CD4-positive, alpha-beta T cell treated with Interleukin-12 subunit alpha and Interleukin-12 subunit beta, for 1 hour (primary cell): ENCODE results near the gene HSF2BP.
"Not testable (repeated sequence)": the region's sequence is repeated elsewhere in the genome, so short reads cannot be mapped to it uniquely, and the experiment has no call there.

Experiments
- DNase-seq: peaks from one replicate; pipeline ENCODE4 v3.0.0-alpha.2; 2020

The HSF2BP gene

GRCh38 chr21:43513023-43513422, 146.3 kb downstream of the HSF2BP start:
- DNase-seq, result not testable (repeated sequence)

- not testable (repeated sequence) for DNase-seq
Measured at GRCh38 chr21:43511209-43511608, 148.1 kb downstream of the HSF2BP start.

- not testable (repeated sequence) for DNase-seq
Measured at GRCh38 chr21:43510669-43511068, 148.6 kb downstream of the HSF2BP start.

GRCh38 chr21:43503892-43504291, 155.4 kb downstream of the HSF2BP start:
- DNase-seq, result not testable (repeated sequence)

GRCh38 chr21:43503075-43503750, 156.1 kb downstream of the HSF2BP start:
- not testable (repeated sequence) for DNase-seq

GRCh38 chr21:43502407-43503071, 156.7 kb downstream of the HSF2BP start:
- not testable (repeated sequence) for DNase-seq

GRCh38 chr21:43498924-43499323, 160.4 kb downstream of the HSF2BP start:
- DNase-seq, result not testable (repeated sequence)

GRCh38 chr21:43498065-43498464, 161.2 kb downstream of the HSF2BP start:
- DNase-seq, result not testable (repeated sequence)

GRCh38 chr21:43494279-43495012, 164.8 kb downstream of the HSF2BP start:
- DNase-seq, result not testable (repeated sequence)

GRCh38 chr21:43493471-43493870, 165.8 kb downstream of the HSF2BP start:
- DNase-seq, result not testable (repeated sequence)

- DNase-seq, result not testable (repeated sequence)
Measured at GRCh38 chr21:43488235-43488634, 171.1 kb downstream of the HSF2BP start.

- DNase-seq, result not testable (repeated sequence)
Measured at GRCh38 chr21:43486051-43486450, 173.2 kb downstream of the HSF2BP start.

GRCh38 chr21:43485016-43485415, 174.3 kb downstream of the HSF2BP start:
- DNase-seq, result not testable (repeated sequence)

- not testable (repeated sequence) for DNase-seq
Measured at GRCh38 chr21:43479197-43479596, 180.1 kb downstream of the HSF2BP start.
